Trophoblast cell (in vitro differentiated cells and primary cell): ENCODE measurements around the gene PHACTR1.

Source experiments
- DNase-seq, 2 donors: peaks; one replicate each; pipeline ENCODE4 v3.0.0-alpha.2; 2016
- H2AFZ ChIP-seq: 2 replicates; pipeline ENCODE4 v1.6.1; 2013; ENCODE audit warnings: low read length, moderate library complexity, mild to moderate bottlenecking; ENCODE audit not compliant: insufficient read depth, poor library complexity
- H2AK5ac ChIP-seq: 2 replicates; pipeline ENCODE4 v1.6.1; 2013; ENCODE audit warnings: mild to moderate bottlenecking, low read length
- H2BK120ac ChIP-seq: 2 replicates; pipeline ENCODE4 v1.6.1; 2013; ENCODE audit warnings: low read length, mild to moderate bottlenecking, moderate library complexity; ENCODE audit not compliant: insufficient read depth, poor library complexity
- H2BK12ac ChIP-seq: 2 replicates; pipeline ENCODE4 v1.6.1; 2013; ENCODE audit warnings: mild to moderate bottlenecking, low read length, moderate library complexity
- H2BK5ac ChIP-seq: 2 replicates; pipeline ENCODE4 v1.6.1; 2013; ENCODE audit warnings: low read length, low read depth, moderate library complexity, mild to moderate bottlenecking; ENCODE audit not compliant: poor library complexity
- H3K14ac ChIP-seq: 2 replicates; pipeline ENCODE4 v1.6.1; 2013; ENCODE audit warnings: mild to moderate bottlenecking, low read length
- H3K18ac ChIP-seq: 2 replicates; pipeline ENCODE4 v1.6.1; 2013; ENCODE audit warnings: mild to moderate bottlenecking, low read length
- H3K23ac ChIP-seq: 2 replicates; pipeline ENCODE4 v1.6.1; 2013; ENCODE audit warnings: low read length
- H3K27ac ChIP-seq: 2 replicates; pipeline ENCODE4 v1.5.1; 2013; ENCODE audit warnings: low read depth, mild to moderate bottlenecking, inconsistent platforms, low read length, moderate library complexity
- H3K27me3 ChIP-seq: 2 replicates; pipeline ENCODE4 v1.6.1; 2013; ENCODE audit warnings: inconsistent platforms, mild to moderate bottlenecking, low read length, moderate library complexity; ENCODE audit not compliant: insufficient read depth
- H3K36me3 ChIP-seq, 2 experiments: 1 replicate in 1 of 2; 2 replicates in 1 of 2; pipeline ENCODE4 v1.6.1; 2013; ENCODE audit warnings: low read length in 2 of 2, mild to moderate bottlenecking in 2 of 2, moderate library complexity in 1 of 2; ENCODE audit not compliant: insufficient read depth in 2 of 2, control insufficient read depth in 1 of 2
- H3K4ac ChIP-seq: 2 replicates; pipeline ENCODE4 v1.6.1; 2013; ENCODE audit warnings: low read depth, mild to moderate bottlenecking, low read length, moderate library complexity
- H3K4me1 ChIP-seq, 2 experiments: 1 replicate in 1 of 2; 2 replicates in 1 of 2; pipeline ENCODE4 v1.6.1; 2013; ENCODE audit warnings: low read length in 2 of 2, mild to moderate bottlenecking in 2 of 2, moderate library complexity in 1 of 2; ENCODE audit not compliant: insufficient read depth in 2 of 2, control insufficient read depth in 1 of 2
- H3K4me2 ChIP-seq: 2 replicates; pipeline ENCODE4 v1.6.1; 2013; ENCODE audit warnings: inconsistent platforms, mild to moderate bottlenecking, low read length, moderate library complexity
- H3K4me3 ChIP-seq: 2 replicates; pipeline ENCODE4 v1.5.1; 2013; ENCODE audit warnings: mild to moderate bottlenecking, low read depth, low read length, inconsistent platforms
- H3K79me1 ChIP-seq: one replicate; pipeline ENCODE4 v1.6.1; 2013; ENCODE audit warnings: low read length
- H3K79me2 ChIP-seq: 2 replicates; pipeline ENCODE4 v1.6.1; 2013; ENCODE audit warnings: low read length, mild to moderate bottlenecking; ENCODE audit not compliant: control insufficient read depth, insufficient read depth, poor library complexity
- H3K9ac ChIP-seq: 2 replicates; pipeline ENCODE4 v1.6.1; 2013; ENCODE audit warnings: mild to moderate bottlenecking, low read length
- H3K9me3 ChIP-seq: 2 replicates; pipeline ENCODE4 v1.6.1; 2013; ENCODE audit warnings: low read depth, mild to moderate bottlenecking, control low read depth, inconsistent platforms, low read length; ENCODE audit not compliant: insufficient read depth
- H4K12ac ChIP-seq: 2 replicates; pipeline ENCODE4 v1.6.1; 2013; ENCODE audit warnings: low read depth, mild to moderate bottlenecking, low read length, moderate library complexity
- H4K8ac ChIP-seq: 2 replicates; pipeline ENCODE4 v1.6.1; 2013; ENCODE audit warnings: low read depth, mild to moderate bottlenecking, low read length, moderate library complexity
- H4K91ac ChIP-seq: one replicate; pipeline ENCODE4 v1.6.1; 2013; ENCODE audit warnings: low read depth, mild to moderate bottlenecking, low read length, moderate library complexity
- WGBS: extraction: QIAGEN DNeasy Blood & Tissue Kit; methylation state at CpG from one replicate; pipeline ENCODE4 v1.1.7; 2013; ENCODE audit warnings: missing lambda C conversion rate; ENCODE audit not compliant: insufficient read length, insufficient coverage; ENCODE audit errors: extremely low coverage; 5-methylcytosine and 5-hydroxymethylcytosine counted together

The PHACTR1 gene

GRCh38 chr6:13033145-13033544 is 316.6 kb downstream of the PHACTR1 start:
- H3K27ac ChIP-seq = no peak overlapping the region
- no peak overlapping the region for H3K23ac ChIP-seq
- H3K27me3 ChIP-seq = no peaks in the 10 kb centered on the region
- no peak overlapping the region for H2BK120ac ChIP-seq
- H4K12ac ChIP-seq = no peak overlapping the region
- DNase-seq = no peak
- H3K18ac ChIP-seq = no peak overlapping the region
- H4K91ac ChIP-seq = no peak overlapping the region
- no peak overlapping the region for H3K4me3 ChIP-seq
- no peak overlapping the region for H3K9ac ChIP-seq
- H3K79me1 ChIP-seq = no peaks in the 10 kb centered on the region
- H3K79me2 ChIP-seq = no peaks in the 10 kb centered on the region
- no peak overlapping the region for H3K14ac ChIP-seq
- no peaks in the 10 kb centered on the region for H3K36me3 ChIP-seq
- WGBS = no CpG with 5 or more reads among the region's 1 CpG
- H4K8ac ChIP-seq = no peak overlapping the region
- no peak overlapping the region for H2BK12ac ChIP-seq
- H3K4me2 ChIP-seq = no peak overlapping the region
- H2AK5ac ChIP-seq = no peak overlapping the region
- H2AFZ ChIP-seq = no peak overlapping the region
- no peaks in the 10 kb centered on the region for H3K9me3 ChIP-seq
- H3K4ac ChIP-seq = no peak overlapping the region
- H3K4me1 ChIP-seq = no peaks in the 10 kb centered on the region
- no peak overlapping the region for H2BK5ac ChIP-seq

- Histone ChIP-seq H4K12ac (no peak overlapping the region), H3K18ac (no peak overlapping the region)
These were observed 317.7 kb downstream of the PHACTR1 start for GRCh38 chr6:13034316-13034715.

GRCh38 chr6:13035606-13036005 is 319.0 kb downstream of the PHACTR1 start:
- Histone ChIP-seq H4K8ac (no peak overlapping the region), H3K4ac (no peak overlapping the region), H3K27ac (no peak overlapping the region), H3K4me2 (no peak overlapping the region), H3K23ac (no peak overlapping the region), H4K12ac (no peak overlapping the region), H3K14ac (no peak overlapping the region), H2BK120ac (no peak overlapping the region), H3K36me3 (no peaks in the 10 kb centered on the region), H3K9me3 (no peaks in the 10 kb centered on the region), H3K18ac (no peak overlapping the region), H3K4me1 (no peaks in the 10 kb centered on the region), H3K79me1 (no peaks in the 10 kb centered on the region), H3K4me3 (no peak overlapping the region), H2AK5ac (no peak overlapping the region), H2BK12ac (no peak overlapping the region), H2BK5ac (no peak overlapping the region), H3K9ac (no peak overlapping the region), H3K79me2 (no peaks in the 10 kb centered on the region), H4K91ac (no peak overlapping the region), H3K27me3 (no peaks in the 10 kb centered on the region), H2AFZ (no peak overlapping the region)
- no CpG with 5 or more reads among the region's 3 CpGs for WGBS
- DNase-seq = no peak

More at GRCh38 chr6:13034316-13034715, 317.7 kb downstream of the PHACTR1 start:
- no peak overlapping the region for H3K4me2 ChIP-seq
- H3K9ac ChIP-seq = no peak overlapping the region
- H2AFZ ChIP-seq = no peak overlapping the region
- no peaks in the 10 kb centered on the region for H3K79me1 ChIP-seq
- H3K79me2 ChIP-seq = no peaks in the 10 kb centered on the region
- no peak for DNase-seq
- no peaks in the 10 kb centered on the region for H3K36me3 ChIP-seq
- H4K8ac ChIP-seq = no peak overlapping the region
- no CpG with 5 or more reads among the region's 1 CpG for WGBS
- H3K9me3 ChIP-seq = no peaks in the 10 kb centered on the region
- H2BK12ac ChIP-seq = no peak overlapping the region
- H3K4ac ChIP-seq = no peak overlapping the region
- H4K91ac ChIP-seq = no peak overlapping the region
- H2BK5ac ChIP-seq = no peak overlapping the region
- H3K27ac ChIP-seq = no peak overlapping the region
- H2BK120ac ChIP-seq = no peak overlapping the region
- H2AK5ac ChIP-seq = no peak overlapping the region
- no peak overlapping the region for H3K14ac ChIP-seq
- no peaks in the 10 kb centered on the region for H3K4me1 ChIP-seq
- no peaks in the 10 kb centered on the region for H3K27me3 ChIP-seq
- H3K4me3 ChIP-seq = no peak overlapping the region
- H3K23ac ChIP-seq = no peak overlapping the region

- Histone ChIP-seq H3K4me3 (no peak overlapping the region), H3K4ac (no peak overlapping the region), H3K4me1 (no peaks in the 10 kb centered on the region), H4K12ac (no peak overlapping the region), H3K4me2 (no peak overlapping the region), H3K79me2 (no peaks in the 10 kb centered on the region), H3K9ac (no peak overlapping the region), H3K23ac (no peak overlapping the region), H2BK12ac (no peak overlapping the region), H4K8ac (no peak overlapping the region), H3K18ac (no peak overlapping the region), H3K9me3 (no peaks in the 10 kb centered on the region), H3K14ac (no peak overlapping the region), H2BK5ac (no peak overlapping the region), H3K36me3 (no peaks in the 10 kb centered on the region), H2BK120ac (no peak overlapping the region), H4K91ac (no peak overlapping the region), H2AK5ac (no peak overlapping the region), H3K79me1 (no peaks in the 10 kb centered on the region), H2AFZ (no peak overlapping the region), H3K27ac (no peak overlapping the region), H3K27me3 (no peaks in the 10 kb centered on the region)
- DNase-seq = no peak
These were observed 321.7 kb downstream of the PHACTR1 start for GRCh38 chr6:13038315-13038714.
